IPS DF 6.9 (cell line): ENCODE measurements around the gene ZDHHC1.

Source experiments
- DNase-seq: peaks from one replicate; pipeline ENCODE4 v3.0.0-alpha.2; 2013; ENCODE audit warnings: low read depth, low spot score
- H3K27ac ChIP-seq: one replicate; pipeline ENCODE4 v1.5.1; 2013; ENCODE audit warnings: low read length, control low read depth
- H3K27me3 ChIP-seq: 2 replicates; pipeline ENCODE4 v1.6.1; 2013; ENCODE audit warnings: mild to moderate bottlenecking, low read length; ENCODE audit not compliant: control insufficient read depth, insufficient read depth
- H3K36me3 ChIP-seq: 2 replicates; pipeline ENCODE4 v1.6.1; 2013; ENCODE audit warnings: low read length; ENCODE audit not compliant: control insufficient read depth, insufficient read depth
- H3K4me1 ChIP-seq: 2 replicates; pipeline ENCODE4 v1.6.1; 2013; ENCODE audit warnings: low read length; ENCODE audit not compliant: control insufficient read depth, insufficient read depth
- H3K4me3 ChIP-seq: 2 replicates; pipeline ENCODE4 v1.5.1; 2013; ENCODE audit warnings: mild to moderate bottlenecking, low read length
- H3K9me3 ChIP-seq: 2 replicates; pipeline ENCODE4 v1.6.1; 2013; ENCODE audit warnings: low read length, inconsistent platforms; ENCODE audit not compliant: control insufficient read depth, insufficient read depth
- WGBS: extraction: QIAGEN DNeasy Blood & Tissue Kit; methylation state at CpG from one replicate; pipeline ENCODE4 v1.1.7; 2013; ENCODE audit warnings: mixed read lengths, missing lambda C conversion rate; ENCODE audit not compliant: insufficient read length, insufficient coverage; 5-methylcytosine and 5-hydroxymethylcytosine counted together

The ZDHHC1 gene

GRCh38 chr16:67447508-67448076, 31.3 kb upstream of the ZDHHC1 start:
- no peaks in the 10 kb centered on the region for H3K27me3 ChIP-seq
- no CpG with 5 or more reads among the region's 6 CpGs for WGBS
- H3K36me3 ChIP-seq, result peaks cover 3% of the 10 kb centered on the region; the same call in 1 of the 2 replicates
- 0 out of 2 replicates have a peak, but pooled peaks cover 1% of the 10 kb centered on the region for H3K4me1 ChIP-seq
- no peaks in the 10 kb centered on the region for H3K9me3 ChIP-seq
- no peak for DNase-seq
- no peak overlapping the region for H3K4me3 ChIP-seq
- H3K27ac ChIP-seq, result no peak overlapping the region

DNA sequence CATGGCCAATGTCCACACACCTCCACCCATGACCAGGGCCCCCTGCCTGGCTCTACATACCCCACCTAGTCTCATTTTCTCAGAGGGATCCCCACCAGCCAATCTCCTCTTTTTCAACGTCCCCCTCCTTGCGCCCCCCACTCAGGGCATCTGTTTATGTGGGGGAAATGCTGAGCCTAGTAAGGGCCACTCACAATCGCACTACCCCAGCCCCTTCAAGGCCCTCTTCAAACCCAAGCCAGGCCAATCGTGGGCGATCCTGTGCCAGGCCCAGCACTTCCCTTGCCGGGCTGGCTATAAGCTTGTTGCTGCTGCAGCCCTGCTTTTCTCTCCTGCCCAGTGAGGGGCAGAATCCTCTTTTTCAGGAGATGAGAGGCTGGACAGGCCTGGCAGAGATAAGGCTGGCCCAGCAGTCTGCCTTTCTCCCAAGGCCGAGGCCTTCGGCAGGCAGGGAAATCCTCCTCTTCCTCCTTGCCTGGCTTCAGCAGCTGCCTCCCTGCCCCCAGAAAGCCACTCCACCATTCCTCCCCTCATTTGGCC, 30.8 kb upstream of the ZDHHC1 start:
- H3K4me1 ChIP-seq, result 0 out of 2 replicates have a peak, but pooled peaks cover 1% of the 10 kb centered on the region
- H3K27ac ChIP-seq, result no peak overlapping the region
- H3K36me3 ChIP-seq, result peaks cover 4% of the 10 kb centered on the region; the same call in 1 of the 2 replicates
- no peak for DNase-seq
- no peaks in the 10 kb centered on the region for H3K27me3 ChIP-seq
- no CpG with 5 or more reads among the region's 8 CpGs for WGBS
- H3K4me3 ChIP-seq, result no peak overlapping the region
- H3K9me3 ChIP-seq, result no peaks in the 10 kb centered on the region

GRCh38 chr16:67445913-67446907, 29.9 kb upstream of the ZDHHC1 start:
- 0 out of 2 replicates have a peak, but pooled peaks cover 1% of the 10 kb centered on the region for H3K4me1 ChIP-seq
- H3K4me3 ChIP-seq, result no peak overlapping the region
- no peak overlapping the region for H3K27ac ChIP-seq
- WGBS, result no CpG with 5 or more reads among the region's 12 CpGs
- no peaks in the 10 kb centered on the region for H3K27me3 ChIP-seq
- no peaks in the 10 kb centered on the region for H3K9me3 ChIP-seq
- peaks cover 2% of the 10 kb centered on the region; the same call in 1 of the 2 replicates for H3K36me3 ChIP-seq
- DNase-seq, result no peak

GRCh38 chr16:67445441-67445912, 29.2 kb upstream of the ZDHHC1 start:
- WGBS, result no CpG with 5 or more reads among the region's 3 CpGs
- Histone ChIP-seq H3K9me3 (no peaks in the 10 kb centered on the region), H3K36me3 (peaks cover 2% of the 10 kb centered on the region; the same call in 1 of the 2 replicates), H3K4me3 (no peak overlapping the region), H3K27ac (no peak overlapping the region), H3K4me1 (0 out of 2 replicates have a peak, but pooled peaks cover 1% of the 10 kb centered on the region), H3K27me3 (no peaks in the 10 kb centered on the region)
- DNase-seq, result no peak

DNA sequence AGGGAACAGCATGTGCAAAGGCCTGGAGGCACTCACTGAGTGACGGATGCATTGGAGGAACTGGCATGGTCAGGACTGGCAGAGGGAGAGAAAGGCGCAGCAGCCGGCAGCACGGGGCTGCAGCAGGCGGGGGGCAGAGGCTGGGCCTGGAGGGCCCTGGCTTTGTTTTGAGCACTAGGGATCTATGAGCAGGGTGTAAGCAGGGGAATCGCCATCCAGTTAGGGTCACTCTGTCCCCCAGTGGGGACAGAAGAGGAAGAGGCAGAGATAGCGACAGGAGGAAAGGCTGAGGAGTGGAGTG, 28.8 kb upstream of the ZDHHC1 start:
- H3K9me3 ChIP-seq, result no peaks in the 10 kb centered on the region
- 0 out of 2 replicates have a peak, but pooled peaks cover 1% of the 10 kb centered on the region for H3K4me1 ChIP-seq
- peaks cover 2% of the 10 kb centered on the region; the same call in 1 of the 2 replicates for H3K36me3 ChIP-seq
- WGBS, result no CpG with 5 or more reads among the region's 7 CpGs
- no peak for DNase-seq
- H3K27ac ChIP-seq, result no peak overlapping the region
- H3K27me3 ChIP-seq, result no peaks in the 10 kb centered on the region
- H3K4me3 ChIP-seq, result no peak overlapping the region

DNA sequence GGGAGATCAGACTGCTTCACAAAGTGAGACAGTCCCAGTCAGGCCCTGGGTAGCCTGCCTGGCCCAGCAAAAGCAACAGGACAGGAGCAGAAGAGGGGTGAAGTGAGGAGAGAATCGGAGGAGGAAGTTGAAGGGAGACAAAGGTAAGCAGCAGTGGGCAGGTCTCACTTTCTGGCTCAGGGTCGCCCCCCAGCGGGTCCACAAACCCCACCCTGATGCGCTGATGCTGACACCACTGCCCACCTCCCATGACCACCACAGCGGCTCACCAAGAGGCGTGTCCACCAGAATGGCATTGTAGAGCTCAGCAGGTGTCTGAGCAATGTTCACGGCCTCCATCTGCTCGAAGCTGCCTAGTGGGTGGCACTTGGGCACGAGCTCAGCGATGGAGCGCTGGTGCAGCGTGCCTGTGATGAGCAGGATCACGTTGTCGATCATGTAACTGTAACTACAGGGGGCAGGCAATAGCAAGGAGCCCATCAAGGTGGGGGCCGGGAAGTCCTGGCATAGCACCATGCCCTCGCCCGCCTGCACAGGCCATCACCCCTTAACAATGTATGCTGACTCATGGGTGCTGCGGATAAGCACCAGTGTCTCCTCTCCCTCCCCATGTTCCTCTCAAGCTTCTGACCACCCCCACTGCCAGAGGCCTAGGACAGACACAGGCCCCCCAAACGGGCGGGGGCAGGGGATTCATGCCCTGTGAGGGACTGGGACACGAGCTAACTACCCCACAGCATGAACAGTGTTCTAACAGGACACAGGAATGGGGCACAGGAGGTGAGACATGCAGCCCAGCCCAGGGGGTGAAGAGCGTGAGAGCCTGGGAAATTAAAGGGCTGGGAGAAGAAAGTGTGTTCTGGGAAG, 28.2 kb upstream of the ZDHHC1 start:
- Histone ChIP-seq H3K4me3 (no peak overlapping the region), H3K36me3 (peaks cover 2% of the 10 kb centered on the region; the same call in 1 of the 2 replicates), H3K27me3 (no peaks in the 10 kb centered on the region), H3K9me3 (no peaks in the 10 kb centered on the region), H3K27ac (no peak overlapping the region), H3K4me1 (0 out of 2 replicates have a peak, but pooled peaks cover 1% of the 10 kb centered on the region)
- no peak for DNase-seq
- no CpG with 5 or more reads among the region's 22 CpGs for WGBS

DNA sequence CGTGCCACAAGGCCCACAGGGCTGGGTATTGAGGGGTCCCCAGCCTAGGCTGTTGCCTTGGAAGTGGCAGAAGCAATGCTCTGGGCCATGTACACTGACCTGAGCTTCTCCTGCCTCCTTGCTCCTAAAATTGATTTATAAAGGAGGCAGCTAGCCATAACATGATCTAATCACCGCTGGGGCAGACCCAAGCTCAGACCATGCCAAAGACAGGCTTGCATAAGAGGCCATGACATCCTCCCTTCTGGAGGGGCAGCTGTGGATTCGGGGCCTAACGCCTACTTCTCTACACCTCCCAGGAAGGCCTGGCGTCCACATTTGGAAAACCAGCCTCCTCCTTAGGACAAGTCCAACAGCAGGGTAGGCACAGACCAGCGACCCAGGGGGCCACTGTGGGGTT, 27.0 kb upstream of the ZDHHC1 start:
- no peak for DNase-seq
- Histone ChIP-seq H3K27ac (no peak overlapping the region), H3K4me1 (0 out of 2 replicates have a peak, but pooled peaks cover 1% of the 10 kb centered on the region)

GRCh38 chr16:67442581-67443255, 26.4 kb upstream of the ZDHHC1 start:
- Histone ChIP-seq H3K4me1 (0 out of 2 replicates have a peak, but pooled peaks cover 1% of the 10 kb centered on the region), H3K27ac (no peak overlapping the region), H3K9me3 (no peaks in the 10 kb centered on the region), H3K36me3 (peaks cover 7% of the 10 kb centered on the region), H3K4me3 (no peak overlapping the region), H3K27me3 (no peaks in the 10 kb centered on the region)
- no peak for DNase-seq
- no CpG with 5 or more reads among the region's 13 CpGs for WGBS

More for the DNA sequence above, 27.0 kb upstream of the ZDHHC1 start:
- Histone ChIP-seq H3K9me3 (no peaks in the 10 kb centered on the region), H3K36me3 (peaks cover 6% of the 10 kb centered on the region), H3K27me3 (no peaks in the 10 kb centered on the region), H3K4me3 (no peak overlapping the region)
- no CpG with 5 or more reads among the region's 6 CpGs for WGBS

DNA sequence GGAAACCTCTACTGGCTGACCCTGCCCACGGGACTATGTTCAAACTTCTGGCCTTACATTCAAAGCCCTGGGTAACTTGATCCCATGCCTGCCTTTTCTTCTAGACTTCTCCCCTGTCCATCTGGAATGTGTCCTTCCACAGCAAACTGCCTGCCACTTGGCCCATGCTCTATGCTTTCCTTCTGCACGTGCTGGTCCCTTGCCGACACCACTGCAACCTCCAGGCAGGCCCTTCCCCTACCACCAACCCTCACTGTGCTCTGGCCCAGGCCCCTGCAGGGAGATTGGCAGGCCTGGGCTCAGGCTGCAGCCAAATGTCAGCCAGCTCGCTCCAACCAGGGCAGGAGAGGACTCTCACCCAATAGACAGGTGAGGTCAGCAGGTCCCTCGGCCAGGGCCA, 25.6 kb upstream of the ZDHHC1 start:
- Histone ChIP-seq H3K36me3 (peaks cover 7% of the 10 kb centered on the region), H3K27me3 (no peaks in the 10 kb centered on the region), H3K9me3 (no peaks in the 10 kb centered on the region), H3K4me3 (no peak overlapping the region), H3K4me1 (0 out of 2 replicates have a peak, but pooled peaks cover 1% of the 10 kb centered on the region), H3K27ac (no peak overlapping the region)
- no CpG with 5 or more reads among the region's 5 CpGs for WGBS
- no peak for DNase-seq
